ENCODE measurements around the gene PRKN.

GRCh38 chr6:161626132-161626676 lies 1101.4 kb downstream of the PRKN start:
- TF ChIP-seq GATA2 (IDR thresholded peaks at IDR 0.05; ENCODE audit: low read depth, low read length) (no peak), GATA3 (IDR thresholded peaks at IDR 0.05; ENCODE audit: low read depth, low read length) (no peak)
